ENCODE results near the gene RALGAPB. TPM values are rescaled to one million over a fixed set of nuclear protein-coding genes. Genes with fewer than 3 reads are reported as not detected.

The RALGAPB gene
- total RNA-seq, 1 experiment from 2014 or later, result 35.9 TPM

GRCh38 chr20:38545771-38546170 lies 73.1 kb downstream of the RALGAPB start:
- no peak for DNase-seq (ENCODE audit: low read depth)

DNA sequence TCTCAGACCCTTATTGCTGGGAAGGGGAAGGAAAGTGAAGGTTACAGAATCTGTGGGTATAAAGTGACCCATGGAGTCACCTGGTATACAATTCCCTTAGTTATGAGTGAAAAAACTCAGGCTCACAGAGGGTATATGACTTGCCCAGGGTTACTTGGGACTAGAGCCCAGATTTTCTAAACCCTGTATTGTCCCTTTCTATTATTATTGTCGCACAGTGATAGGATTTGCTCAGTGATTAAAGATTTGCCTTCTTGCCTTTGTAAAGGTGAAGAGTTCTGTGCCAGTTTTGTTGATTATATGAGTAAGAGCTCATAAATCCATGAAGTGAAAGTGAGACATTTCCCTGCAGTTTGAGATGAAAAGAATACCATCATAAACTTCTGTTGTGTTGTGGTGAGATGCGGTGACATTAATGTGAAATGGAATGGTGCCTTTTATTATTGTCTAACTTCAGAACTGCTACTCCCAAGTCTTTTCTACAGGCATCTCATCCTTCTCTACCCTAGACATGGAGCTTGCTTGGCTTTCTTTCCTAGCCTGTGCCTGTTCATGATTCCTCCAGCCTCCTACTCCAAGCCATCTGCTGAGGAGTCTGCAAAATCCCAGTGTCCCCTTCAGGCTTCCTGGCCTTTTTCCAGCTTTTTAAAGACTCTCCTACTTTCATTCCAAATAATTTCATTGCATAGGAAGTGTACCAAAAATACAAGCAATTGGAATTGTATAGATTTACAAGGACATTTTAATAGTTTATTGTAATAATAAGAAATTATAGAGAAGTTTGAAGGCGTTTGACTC lies 74.8 kb downstream of the RALGAPB start:
- DNase-seq (ENCODE audit: low read depth), result peak; percentile 16

- no peak for DNase-seq (ENCODE audit: low read depth)
Measured at GRCh38 chr20:38548356-38549083, 75.9 kb downstream of the RALGAPB start.

GRCh38 chr20:38550274-38550673 lies 77.6 kb downstream of the RALGAPB start:
- DNase-seq (ENCODE audit: low read depth), result peak; percentile 20

GRCh38 chr20:38551056-38551626 lies 78.5 kb downstream of the RALGAPB start:
- DNase-seq (ENCODE audit: low read depth), result no peak

- DNase-seq (ENCODE audit: low read depth), result no peak
Measured at GRCh38 chr20:38554986-38555385, 82.3 kb downstream of the RALGAPB start.

- DNase-seq (ENCODE audit: low read depth), result no peak
Measured at GRCh38 chr20:38555395-38555794, 82.8 kb downstream of the RALGAPB start.

DNA sequence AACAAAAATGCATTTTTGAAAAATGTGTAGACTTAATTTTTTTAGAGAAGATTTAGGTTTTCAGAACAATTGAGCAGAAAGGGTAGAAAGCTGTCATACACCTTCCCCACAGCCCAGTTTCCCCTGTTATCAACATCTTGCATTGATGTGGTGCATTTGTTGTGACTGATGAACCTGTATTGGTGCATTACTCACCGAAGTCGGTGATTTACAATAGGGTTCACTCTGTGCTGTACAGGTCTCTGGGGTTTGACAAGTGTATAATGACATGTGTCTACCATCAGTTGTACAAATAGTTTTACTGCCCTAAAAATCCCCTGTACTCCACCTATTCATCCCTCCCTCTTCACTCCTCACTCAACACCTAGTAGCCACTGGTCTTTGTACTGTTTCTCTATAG lies 84.5 kb downstream of the RALGAPB start:
- no peak for DNase-seq (ENCODE audit: low read depth)

DNA sequence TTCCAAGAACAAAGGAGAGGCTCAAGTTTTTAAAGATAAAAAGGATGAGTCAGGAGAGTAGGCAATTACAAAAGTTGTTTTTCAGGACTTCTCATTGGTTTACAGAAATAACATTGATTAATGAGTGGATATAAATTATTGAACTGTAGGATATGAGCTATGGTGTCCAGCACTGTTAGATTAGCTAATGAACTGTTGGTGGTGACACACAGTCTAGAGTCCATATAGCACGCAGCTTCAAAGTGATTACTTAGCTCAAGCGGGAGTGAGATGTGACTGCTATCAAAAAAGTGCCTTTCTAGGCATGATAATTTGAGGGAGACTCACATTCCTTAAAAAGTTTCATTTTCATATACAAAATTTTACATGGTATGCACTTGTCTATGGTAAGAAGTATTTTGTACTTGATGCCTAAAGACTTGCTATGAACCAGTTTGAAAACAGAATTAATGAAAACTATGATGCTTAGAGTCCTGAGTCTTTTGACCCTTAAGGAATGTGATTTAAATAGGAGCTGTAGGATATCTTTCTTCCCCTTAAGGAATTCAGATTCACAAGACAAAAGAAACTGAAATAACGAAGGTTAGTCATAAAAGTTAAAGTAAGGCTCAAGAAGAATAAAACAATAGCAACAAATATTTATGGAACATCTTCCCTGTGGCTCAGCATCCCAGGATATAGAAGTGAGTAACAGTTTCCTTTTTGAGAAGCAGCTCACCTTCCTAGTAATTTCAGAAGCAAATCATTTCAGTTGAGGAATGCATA lies 86.1 kb downstream of the RALGAPB start:
- no peak for DNase-seq (ENCODE audit: low read depth)

DNA sequence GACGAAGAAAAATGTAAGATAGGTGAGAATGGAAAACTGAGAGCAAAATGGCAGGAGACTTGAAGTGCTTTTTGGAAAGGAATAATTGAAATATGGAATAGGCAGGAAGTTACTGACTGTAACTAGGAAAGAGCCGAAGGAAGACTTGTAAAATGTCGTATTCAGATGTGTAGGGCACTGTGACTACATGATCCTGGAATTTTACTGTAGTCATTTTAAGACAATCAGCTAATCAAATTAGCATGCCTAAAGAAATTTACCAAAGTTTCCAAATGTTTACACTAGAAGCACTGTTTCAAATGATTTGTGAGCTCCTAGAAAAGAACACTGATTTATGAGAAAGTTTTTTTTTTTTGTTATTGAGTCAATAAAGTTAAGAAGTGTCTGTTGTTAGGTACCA lies 87.1 kb downstream of the RALGAPB start:
- peak; percentile 41 for DNase-seq (ENCODE audit: low read depth)

- DNase-seq (ENCODE audit: low read depth), result no peak
Measured at GRCh38 chr20:38563802-38564431, 91.3 kb downstream of the RALGAPB start.

GRCh38 chr20:38564680-38565079 lies 92.0 kb downstream of the RALGAPB start:
- no peak for DNase-seq (ENCODE audit: low read depth)

DNA sequence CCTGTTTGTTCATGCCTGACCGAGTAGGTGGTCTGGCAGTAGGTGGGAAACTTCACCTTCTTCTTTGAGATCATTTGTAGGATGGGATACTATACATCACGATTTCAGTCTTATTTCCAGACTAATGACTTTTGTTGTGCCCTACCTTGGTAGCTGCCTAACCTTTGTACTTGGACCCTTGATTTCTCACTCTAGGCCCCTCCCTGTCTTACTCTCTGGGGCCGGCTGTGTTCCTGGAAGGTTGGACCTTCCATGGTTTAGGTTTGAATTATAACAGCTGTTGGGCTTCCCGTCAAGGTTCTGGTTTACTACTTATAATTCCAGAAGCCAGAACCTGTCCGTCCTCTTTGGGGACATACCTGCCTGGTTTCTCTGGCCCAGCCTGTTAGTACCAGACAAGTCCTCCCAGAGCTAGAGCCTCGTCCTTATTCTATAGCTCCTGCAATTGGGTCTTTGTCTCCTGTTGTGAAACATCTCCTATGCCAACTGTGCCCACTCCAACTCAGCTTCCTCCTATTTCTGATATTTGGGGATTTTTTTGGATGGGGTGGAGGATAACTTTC lies 93.5 kb downstream of the RALGAPB start:
- no peak for DNase-seq (ENCODE audit: low read depth)

GRCh38 chr20:38569747-38570525 lies 97.3 kb downstream of the RALGAPB start:
- DNase-seq (ENCODE audit: low read depth), result no peak

DNA sequence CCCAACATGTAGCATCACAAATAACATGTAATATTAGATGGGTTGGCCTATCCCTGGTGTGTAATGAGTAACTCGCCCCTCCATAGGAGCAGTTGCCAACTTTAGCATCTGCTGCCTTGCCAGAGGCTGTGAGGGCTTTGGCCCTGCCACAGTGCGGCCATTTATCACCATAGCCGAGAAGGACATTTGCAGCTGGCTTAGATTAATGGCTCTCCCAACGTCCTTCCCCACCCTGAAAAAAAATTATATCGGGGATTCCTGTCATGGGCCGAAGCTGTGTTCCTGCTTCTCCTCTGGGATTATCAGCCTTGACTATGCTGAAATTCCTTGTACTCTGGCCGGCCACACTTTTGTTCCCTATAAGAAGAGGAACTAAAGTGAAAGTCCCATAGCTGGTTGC lies 100.8 kb downstream of the RALGAPB start:
- DNase-seq (ENCODE audit: low read depth), result no peak

DNA sequence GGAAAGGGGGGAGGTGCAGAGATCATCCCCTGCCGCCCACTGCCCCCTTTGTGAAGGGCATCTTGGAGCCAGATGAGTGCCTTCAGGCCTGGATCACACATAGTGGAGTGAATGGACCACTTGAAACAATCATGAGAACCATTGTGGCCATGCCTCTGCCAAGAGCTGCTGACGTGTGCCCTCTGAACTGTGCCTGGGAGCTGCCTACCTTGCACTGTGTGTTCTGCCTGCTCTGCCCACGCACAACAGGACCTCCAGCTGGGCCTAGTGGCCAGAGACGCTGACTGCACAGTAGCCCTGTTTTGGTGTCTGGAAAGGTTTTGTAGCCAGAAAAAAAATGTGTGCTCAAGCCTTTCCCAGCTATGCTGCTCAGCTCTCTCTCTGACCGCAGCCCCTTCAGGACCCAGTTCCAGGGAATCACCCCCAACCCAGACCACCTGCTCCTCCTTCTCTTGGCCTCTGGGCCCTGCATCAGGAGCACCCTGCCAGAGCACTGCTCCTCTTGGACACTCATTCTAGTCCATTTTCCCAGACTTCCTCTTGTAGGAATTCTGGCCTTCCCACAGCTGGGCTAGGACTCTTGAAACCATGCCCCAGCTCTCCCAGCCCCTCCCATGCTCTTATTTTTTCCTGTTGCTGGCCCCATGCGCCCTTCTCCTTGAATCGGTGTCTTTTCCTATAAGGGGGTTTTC lies 106.7 kb downstream of the RALGAPB start:
- DNase-seq (ENCODE audit: low read depth), result no peak

GRCh38 chr20:38579921-38580320 lies 107.3 kb downstream of the RALGAPB start:
- no peak for DNase-seq (ENCODE audit: low read depth)

DNA sequence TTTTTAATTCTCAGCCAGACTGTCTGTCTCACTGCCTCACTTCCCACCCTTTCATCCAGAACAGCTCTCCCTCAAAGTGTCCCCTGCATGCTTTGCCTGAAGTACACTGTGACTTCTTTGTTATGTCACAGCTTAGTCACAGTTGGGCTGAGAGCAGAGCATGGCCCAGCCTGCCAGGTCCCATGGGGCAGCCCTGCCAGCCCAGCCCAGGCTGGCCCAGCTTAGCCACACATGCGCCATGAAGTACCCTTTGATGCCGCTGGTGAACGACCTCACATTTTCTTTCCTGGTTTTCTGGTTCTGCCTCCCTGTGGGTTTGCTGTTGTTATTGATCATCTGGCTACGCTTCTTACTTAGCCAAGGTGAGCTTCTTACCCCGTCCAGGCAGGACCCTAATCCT lies 108.4 kb downstream of the RALGAPB start, which contains the start of gene ADIG:
Gene ADIG (plus strand): TSS at position 185 of the 400 bp plus-strand sequence. CDS start 54 bp downstream, at position 239.
- DNase-seq (ENCODE audit: low read depth), result peak; percentile 35

DNA sequence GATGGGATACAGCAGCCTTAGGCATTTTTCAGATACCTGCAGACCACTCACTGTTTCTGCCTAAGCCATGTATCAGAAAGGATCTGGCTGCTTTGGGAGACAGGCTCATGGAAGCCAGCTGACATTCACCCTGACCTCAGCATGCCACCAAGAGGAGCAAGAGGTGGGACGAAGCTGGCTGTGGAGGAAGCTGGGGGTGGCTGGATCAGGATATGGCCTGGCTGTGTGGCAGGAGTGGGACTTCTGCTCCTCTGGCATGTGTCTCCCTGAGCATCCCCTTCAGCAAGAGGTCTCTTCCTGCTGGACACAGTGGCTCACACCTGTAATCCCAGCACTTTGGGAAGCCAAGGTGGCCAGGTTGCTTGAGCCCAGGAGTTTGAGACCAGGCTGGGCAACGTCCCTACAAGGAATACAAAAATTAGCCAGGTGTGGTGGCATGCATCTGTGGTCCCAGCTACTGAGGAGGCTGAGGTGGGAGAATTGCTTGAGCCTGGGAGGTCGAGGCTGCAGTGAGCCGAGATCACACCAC lies 109.3 kb downstream of the RALGAPB start:
- no peak for DNase-seq (ENCODE audit: low read depth)

Measured in M059J (cell line).